OCI-LY3 (cell line): ENCODE measurements around the gene CCNQ.

Experiments
- CTCF ChIP-seq: fragments of 200-600, 300-600 bp; sonication (generic); IDR thresholded peaks from 2 replicates; pipeline ENCODE4 v1.5.1; 2014; ENCODE audit warnings: antibody characterized with exemption, low read length, low read depth
- EZH2phosphoT487 ChIP-seq: fragments of 200-600 bp; shearing (Covaris generic); IDR thresholded peaks from 2 replicates; pipeline ENCODE4 v1.6.1; 2018; ENCODE audit warnings: antibody characterized with exemption, mixed run types, low read depth

DNA sequence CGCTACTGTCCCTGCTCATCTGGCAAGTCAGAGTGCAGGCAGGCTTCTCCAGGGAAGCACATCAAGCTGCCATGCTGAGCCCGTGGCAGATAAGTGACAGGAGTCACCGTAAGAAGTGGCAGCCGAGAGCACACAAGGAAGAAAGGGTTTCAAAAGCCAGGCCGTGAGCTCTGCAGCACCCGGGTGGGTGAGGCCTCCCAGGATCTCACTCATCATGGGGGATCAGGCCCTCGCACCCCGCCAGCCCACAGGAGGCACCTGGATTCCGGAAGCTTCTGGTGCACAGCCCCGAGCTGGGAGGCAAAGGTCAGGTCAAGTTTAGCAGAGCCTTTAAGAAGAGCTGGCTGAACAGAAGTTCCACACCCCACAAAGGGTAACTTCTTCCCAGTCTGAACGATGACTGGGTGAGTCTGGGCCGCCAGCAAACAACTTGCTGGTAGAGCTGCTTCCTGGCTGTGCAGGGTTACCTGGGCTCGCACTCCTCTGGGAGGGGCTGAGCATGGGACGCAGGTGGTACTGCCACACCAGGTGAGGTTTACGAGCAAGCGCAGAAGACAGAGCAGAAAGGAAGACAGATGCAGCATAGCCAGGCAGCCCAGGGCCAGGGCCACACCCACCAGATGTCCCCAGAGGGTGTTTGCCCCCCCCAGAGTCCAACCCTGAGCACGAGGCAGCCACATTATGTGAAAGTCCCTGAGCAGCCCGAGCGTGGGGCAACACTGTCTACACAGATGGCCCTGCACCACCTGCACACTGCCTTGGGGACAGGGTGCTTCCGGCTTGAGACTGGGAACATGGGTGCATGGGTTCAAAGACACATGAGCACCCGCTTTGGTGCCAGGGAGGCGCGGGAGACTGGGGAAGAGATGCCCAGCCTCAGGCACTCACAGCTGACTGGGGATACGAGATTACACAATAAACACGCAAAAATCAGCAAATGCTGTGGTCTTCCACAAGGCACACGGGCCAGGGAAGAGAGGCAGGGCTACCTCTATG, 7.7 kb downstream of the CCNQ start:
- TF ChIP-seq CTCF (no peak), EZH2phosphoT487 (no peak)
